NCI-H1092 (cell line): ENCODE measurements around the gene DNAI1.

Experiments used
- DNase-seq: peaks from one replicate; lab custom pipeline; 2025; lab: John Stamatoyannopoulos, UW

The DNAI1 gene

DNA sequence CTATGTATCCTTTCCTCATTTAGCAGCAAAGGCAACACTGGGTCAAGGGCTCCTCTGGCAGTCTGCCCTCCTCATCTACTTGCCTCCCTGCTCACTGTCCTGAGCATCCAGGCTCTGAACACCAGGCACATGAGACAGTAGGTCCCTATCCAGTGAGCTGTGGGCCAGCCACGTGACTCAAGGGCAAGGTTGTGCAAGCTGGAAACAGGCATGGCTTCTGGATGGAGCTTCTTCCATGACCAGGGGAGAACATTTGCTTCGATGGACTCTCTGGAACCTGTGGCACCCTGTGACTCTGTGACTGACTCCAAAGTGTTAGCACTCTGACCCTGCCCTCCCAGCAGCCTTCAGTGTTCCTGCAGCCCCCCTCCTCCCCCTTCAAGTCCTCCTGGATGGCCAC, 33.0 kb downstream of the DNAI1 start:
- DNase-seq = no peak

DNA sequence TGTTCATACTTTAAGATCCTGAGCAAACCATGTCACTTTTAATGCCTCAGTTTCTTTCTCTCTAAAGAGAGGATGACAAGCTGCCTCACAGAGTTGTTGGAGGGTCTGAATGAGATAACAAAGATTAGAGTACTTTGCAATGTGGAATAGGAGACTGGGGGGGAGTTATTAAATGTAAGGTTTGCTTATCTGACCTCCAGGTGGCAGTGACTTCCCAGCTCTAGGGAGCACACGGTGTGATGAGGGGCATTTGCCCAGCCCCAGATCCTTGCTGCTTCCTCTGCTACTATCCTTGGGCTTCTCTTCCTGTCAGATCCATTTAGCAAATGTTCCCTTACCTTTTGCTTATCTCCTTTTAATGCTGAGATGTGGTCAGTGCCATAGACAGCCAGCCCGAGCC, 33.4 kb downstream of the DNAI1 start:
- no peak for DNase-seq

DNA sequence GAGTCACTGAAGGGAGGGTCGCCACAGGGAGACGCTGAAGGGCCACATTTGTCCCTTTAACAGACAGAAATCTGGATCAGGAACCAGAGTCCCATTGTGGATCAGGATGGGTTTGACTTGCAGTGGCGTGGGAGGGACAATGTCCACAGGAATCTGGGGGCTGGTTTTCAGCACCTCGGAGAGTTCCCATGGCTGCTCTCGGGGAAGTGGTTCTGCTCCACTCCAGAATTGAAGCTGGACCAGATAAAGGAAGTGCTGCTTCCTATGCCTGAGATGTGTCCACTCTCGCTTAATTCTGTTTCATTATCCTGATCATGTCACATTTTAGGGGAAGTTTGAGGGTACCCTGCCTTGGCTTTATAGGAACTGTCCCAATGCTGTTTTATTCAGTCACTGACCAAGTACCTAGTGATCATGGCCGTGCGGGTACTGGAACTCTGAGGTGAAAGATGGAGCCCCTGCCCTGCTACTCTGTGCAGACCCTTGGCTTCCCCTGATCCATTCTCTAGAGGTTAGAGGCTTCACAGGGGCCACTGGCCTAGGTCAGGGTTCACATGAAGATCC, 35.4 kb downstream of the DNAI1 start:
- no peak for DNase-seq

DNA sequence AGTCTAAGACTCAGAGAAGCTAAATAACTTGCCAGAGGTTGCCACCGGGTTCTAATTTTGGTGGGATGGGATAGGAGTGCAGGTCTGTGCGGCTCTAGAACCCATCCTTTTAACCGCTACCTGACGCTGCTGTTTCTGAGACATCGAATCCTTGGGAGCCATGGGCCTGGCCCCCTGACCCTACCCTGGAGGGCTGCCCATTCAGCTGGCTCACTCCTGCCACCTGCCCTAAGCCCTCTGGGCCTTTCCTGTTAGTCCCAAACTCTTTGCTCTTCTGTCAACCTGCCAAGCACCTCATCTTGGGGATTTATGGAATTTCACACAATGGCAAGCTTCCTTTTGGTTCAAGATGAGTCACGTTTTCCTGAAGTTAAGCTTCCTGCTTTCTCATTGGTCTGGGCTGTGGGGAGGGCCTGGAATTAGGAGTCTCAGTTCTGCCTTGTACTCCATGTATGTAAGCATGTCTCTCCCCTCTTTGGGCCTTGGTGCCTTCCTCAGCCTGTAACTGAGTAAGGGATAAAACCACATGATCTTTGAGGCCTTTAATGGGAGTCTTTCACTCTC, 37.6 kb downstream of the DNAI1 start:
- no peak for DNase-seq

DNA sequence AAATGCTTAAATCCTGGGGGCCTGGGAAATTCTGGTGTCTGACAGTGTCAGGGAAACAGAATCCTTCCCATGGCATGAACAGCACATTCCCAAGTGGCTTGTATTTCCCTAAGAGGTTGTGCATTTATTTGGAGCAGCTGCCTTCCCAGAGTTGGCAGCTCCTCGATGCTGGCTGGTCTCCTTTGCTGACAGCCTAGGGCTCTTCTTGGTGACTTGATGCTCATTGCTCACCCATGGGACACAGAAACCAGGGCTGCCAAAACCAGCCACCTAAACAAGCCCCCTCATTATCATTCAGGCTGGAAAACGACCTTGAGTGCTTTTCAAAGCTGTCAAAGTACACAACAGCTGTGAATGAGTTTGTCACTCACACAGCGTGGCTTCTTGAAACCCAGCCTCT, 39.9 kb downstream of the DNAI1 start:
- DNase-seq = peak; percentile 50

DNA sequence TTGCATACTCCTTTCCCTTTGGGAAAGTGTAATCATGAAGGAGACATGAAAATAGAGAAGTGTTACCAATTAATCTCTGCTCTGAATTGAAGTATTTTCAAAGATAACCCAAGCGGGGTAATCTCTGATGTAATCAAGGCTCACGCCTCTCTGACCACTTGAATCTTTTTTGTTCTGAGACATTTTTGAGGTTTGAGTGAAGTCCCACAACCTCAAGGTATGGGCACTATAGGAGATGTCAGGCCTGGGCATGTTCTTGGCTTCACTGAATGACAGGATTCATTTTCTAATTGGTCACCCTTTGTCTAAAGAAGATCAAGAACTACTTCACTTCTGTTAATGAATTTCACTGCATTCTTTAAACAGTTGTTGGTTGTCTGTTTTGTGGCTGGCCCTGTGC, 40.5 kb downstream of the DNAI1 start:
- DNase-seq = no peak

DNA sequence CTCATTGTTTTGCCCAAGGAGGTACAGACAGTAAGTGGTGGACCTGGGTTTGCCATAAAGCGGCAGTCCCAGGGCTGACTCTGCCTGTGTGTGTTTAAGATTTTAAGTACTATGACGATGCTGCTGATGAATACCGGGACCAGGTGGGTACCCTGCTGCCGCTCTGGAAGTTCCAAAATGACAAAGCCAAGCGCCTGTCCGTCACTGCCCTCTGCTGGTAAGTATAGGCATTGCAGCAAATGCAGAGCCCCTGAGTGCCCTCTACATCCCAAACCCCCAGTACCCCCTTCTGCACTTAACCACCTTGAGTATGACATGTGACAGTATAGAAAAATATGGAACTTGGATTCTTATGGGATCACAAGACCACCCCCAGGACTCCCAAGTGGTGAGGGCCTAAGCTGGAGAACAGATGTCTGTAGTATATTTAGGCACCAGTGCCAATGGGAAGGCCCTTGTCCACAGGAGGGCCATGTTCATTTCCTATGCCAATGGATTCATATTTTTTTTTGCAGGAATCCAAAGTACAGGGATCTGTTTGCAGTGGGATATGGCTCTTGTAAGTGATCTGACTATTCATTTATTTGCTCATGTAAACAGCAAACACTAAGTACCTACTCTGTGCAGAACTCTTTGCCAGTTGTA, 42.1 kb downstream of the DNAI1 start:
- peak; percentile 64 for DNase-seq

DNA sequence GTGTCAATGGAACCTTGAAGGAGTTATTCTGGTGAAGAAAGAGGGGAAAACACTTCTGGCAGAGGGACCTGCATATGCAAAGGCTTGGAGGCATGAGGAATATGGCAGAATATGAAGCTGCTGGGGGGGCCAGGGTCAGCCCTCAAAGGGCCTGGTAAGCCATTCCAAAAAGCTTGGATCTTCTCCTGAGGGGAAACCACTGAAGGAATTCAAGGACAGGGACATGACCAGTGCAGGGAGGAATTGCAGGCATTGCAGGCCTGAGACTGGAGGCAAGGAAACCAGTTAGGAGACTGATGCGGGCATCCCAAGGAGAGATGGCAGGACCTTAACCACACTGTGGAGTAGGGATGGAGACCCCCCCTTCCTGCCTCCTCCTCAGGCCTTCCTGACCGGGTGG, 42.8 kb downstream of the DNAI1 start:
- DNase-seq = no peak

DNA sequence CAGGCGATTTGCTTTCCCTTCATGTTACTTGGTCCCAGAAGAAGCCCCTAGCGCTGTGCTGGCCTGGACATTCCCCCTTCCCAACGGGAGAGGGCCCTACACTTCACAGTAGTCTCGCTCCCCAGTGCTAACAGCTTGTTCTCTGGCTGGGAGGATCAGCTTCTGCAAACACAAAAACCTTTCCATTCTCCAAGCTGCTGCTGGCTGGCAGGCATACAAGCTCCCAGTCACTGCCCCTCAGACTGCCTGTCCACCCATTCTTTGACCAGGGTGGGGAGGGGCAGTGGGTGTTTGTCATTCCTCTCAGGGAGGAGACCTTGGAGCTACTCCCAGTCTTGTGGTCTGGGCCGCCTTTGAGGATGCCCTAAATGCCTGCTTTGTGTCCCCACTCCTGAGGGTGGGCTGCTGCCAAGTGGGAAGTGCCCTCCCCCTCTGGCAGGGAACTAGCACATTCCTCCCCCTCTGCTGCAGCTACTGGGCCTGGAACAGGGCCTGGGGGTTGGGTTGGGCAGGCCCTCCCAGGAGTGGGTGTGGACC, 43.4 kb downstream of the DNAI1 start:
- peak; percentile 96 for DNase-seq

DNA sequence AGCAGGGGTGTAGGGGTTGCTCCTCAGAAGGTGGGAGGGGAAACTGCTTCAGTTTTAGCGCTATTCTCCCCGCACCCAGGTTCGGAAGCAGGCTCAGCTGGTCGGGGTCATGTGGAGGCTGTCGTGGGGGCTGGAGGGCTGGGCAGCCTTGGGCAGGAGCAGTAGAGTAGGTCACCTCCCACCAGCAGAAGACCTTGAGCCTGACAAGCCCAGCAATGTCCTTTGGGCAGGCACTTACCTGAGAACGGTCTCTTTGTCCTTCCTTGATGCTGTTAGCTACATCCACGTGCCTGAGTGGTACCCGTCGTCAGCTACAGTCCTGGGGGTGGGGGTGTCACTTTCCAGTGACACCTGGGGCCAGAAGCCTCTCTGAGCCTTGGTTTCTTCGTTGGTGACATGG, 43.9 kb downstream of the DNAI1 start:
- DNase-seq = no peak

DNA sequence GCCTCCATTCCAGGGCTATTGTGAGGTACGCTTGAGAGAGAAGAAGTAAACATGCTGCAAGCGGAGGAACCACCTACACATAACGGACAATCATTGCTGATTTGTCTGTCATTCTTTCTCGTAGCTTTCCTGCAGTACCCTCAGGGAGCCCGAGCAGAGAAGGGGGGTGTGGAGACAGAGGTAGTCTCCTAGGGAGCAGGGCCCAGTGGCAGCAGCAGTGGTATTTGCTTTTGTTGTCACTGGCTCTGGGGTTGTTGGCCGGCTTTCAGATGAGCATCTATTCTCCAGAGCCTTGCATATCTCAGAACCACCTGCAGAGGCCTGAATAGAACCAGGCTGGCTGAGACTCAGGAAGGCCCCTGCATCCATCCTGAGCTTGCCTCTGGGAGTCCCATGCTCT, 44.3 kb downstream of the DNAI1 start:
- peak; percentile 61 for DNase-seq

DNA sequence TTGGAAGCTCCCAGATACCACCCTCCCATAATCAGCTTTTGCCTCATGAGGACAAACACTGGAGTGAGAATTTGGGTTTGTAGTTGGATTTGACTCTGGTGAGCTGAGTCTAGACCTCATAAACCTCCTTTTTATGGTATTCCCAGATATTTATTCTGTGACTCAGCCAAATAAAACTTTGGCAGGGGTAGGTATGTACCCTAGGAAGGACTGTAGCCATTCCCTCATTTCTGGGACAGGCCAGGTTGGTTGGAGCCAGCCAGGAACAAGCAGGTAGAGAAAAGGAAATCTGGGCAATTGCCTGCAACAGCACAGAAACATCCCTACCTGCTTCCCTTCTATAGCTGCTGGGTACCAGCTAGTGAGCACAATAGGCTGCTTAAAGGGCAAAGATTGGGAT, 44.8 kb downstream of the DNAI1 start:
- no peak for DNase-seq

DNA sequence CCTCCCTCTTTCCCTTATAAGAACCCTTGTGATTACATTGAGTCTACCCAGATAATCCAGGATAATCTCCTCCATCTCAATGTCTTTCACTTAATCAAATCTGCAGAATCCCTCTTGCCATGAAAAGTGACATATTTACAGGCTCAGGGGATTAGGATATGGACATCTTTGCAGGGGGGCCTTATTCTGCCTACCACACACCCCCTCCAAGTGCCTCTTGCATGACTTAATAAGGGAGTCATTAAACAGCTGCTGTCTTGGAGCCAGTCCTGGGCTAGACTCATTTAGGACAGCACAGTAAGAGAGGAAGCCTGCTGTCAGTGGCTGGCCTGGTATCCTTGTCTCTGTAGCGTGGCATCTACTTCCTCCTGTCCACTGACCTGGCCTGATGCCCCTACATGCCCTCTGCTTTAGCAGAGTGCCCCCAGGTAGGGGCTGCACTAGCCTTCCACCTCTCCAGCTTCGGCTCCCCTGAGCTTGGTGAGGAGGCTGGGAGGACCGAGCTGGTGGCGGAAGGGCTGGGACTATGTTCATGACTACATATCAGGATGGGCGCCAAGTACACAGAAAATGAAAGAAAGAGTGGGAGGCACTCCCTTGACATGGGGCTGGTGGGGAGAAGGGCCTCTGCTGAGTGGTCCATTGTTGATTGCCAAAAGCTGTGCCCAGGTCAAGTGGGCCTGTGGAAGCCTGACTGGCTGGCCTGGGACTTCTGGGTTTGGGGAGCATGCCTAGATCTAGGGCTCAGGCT, 46.9 kb downstream of the DNAI1 start:
- no peak for DNase-seq

DNA sequence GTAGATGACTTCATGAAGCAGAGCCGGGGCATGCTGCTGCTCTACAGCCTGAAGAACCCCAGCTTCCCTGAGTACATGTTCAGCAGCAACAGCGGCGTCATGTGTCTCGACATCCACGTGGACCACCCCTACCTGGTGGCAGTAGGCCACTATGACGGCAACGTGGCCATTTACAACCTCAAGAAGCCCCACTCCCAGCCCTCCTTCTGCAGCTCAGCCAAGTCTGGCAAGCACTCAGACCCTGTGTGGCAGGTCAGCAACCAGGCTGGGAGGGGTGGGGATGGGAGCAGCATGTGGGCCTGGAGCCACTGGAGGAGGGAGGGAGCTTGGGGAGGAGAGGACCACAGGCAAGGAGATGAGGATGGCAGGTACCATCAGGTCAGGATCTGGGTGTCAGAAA, 48.0 kb downstream of the DNAI1 start:
- no peak for DNase-seq

DNA sequence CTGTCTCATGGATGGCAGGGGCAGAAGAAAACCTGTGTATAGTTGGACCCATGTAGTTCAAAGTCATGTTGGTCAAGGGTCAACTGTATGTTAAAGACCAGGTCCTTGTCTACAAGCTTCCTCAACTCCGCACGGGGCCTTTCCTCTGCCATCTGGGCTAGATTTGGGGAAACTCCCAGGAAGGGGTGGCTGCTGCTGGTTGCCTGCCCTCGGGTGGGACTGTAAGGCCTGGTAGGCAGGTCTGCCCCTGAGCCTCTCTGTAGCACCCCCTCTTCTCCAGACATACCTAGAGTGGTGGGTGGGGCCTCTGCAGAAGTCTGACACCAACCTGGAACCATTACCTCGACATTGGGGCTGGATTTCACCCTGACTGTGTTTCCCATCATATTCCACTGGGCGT, 49.0 kb downstream of the DNAI1 start:
- DNase-seq = no peak

DNA sequence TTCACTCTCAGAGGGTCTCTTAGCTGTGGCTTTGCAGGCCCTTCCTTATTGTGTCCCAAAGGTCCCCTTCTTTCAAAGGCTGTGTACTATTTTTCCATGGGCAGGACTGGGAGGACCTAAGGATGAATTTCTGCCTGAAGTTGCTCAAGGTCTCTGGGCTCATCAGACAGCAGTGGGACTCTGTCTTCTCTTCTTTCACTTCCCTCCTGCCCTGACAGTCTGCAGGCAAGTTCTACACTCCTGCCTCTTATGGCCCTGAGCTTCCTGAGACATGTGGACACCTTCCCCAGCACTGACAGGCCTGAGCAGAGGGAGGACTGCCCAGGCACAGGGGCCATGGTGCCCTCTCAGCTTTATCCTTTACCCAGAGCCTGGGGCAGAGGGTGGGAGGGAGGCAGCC, 49.4 kb downstream of the DNAI1 start:
- no peak for DNase-seq

DNA sequence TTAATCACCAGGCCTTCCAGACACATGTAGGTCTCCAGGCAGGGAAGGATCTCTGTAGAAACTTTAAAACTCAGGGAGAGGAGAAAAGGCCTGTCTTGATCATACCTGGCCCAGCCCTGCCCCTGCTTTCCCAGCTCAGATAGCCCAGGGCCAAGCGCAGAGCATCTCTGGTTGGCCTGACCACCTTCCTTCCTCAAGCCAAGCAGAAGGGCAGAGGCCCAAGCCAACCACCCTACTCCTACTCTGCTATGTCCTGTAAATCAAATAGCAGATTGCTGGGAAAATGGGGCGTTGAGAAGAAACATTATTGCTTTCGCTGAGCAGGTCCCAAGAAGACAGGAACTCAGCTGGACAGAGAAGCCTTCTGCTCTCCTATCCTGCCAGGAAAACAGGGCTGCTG, 49.9 kb downstream of the DNAI1 start:
- DNase-seq = no peak

DNA sequence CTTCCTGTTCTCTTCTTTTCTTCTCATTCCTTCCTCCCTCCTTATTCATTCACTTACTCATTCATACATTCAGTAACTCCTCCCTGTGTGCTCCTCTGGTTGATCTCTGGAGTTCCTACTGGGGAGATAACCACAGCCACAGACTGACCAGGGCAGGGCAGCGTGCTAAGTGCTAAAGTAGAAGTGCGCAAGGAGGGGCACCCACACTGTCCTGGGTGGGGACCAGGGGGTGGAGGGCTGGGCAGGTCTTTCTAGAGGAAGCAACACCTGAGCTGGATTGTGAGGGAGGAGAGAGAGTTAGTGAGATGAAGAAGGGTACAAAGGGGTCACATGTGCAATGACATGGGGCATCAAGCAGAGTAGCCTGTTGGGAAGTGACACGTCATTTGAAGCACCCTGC, 50.3 kb downstream of the DNAI1 start:
- DNase-seq = no peak

DNA sequence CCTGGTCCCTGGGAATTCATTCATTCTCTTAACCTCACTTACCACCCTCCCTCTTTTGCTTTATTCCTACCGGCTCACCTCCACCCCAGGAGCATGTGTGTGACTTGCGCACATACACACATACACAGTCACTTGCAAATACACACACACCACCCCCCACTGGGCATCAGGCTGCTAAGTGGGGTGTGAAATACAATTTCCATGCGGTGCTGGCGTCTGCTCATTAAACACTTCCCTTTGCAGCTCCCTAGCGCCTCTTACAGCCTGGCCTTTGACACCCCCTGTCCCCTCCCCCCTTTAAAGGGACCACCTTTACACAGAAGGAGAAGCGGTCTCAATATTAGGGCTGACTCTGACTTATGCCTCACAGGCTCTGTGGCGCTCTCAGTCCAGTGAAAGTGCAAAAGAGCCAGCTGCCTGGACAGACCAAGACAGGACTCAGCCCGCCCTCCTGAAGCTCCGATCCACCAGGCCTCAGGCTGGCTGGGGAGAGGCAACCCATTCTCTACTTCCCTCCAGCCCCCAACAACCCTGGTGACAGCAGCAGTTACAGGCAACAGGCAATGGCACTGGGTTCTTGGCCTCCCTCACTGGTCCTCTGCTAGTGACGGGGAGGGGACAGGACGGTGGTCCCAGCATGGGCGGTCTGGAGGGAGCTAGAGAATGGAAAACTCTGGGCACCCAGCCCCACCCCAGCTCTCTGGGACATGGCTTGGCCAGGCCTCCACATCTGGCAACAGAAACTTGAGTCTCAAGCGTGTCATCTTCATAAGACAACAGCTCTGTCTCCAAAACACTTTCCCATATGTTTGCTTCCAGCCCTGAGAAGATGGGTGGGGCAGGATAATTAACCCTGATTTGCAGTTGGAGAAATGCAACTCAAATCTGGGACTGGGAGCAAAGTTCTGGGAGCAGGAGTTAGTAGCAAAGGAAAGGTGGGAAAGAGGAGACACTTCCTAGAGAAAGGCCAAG, 52.2 kb downstream of the DNAI1 start:
- DNase-seq = no peak

DNA sequence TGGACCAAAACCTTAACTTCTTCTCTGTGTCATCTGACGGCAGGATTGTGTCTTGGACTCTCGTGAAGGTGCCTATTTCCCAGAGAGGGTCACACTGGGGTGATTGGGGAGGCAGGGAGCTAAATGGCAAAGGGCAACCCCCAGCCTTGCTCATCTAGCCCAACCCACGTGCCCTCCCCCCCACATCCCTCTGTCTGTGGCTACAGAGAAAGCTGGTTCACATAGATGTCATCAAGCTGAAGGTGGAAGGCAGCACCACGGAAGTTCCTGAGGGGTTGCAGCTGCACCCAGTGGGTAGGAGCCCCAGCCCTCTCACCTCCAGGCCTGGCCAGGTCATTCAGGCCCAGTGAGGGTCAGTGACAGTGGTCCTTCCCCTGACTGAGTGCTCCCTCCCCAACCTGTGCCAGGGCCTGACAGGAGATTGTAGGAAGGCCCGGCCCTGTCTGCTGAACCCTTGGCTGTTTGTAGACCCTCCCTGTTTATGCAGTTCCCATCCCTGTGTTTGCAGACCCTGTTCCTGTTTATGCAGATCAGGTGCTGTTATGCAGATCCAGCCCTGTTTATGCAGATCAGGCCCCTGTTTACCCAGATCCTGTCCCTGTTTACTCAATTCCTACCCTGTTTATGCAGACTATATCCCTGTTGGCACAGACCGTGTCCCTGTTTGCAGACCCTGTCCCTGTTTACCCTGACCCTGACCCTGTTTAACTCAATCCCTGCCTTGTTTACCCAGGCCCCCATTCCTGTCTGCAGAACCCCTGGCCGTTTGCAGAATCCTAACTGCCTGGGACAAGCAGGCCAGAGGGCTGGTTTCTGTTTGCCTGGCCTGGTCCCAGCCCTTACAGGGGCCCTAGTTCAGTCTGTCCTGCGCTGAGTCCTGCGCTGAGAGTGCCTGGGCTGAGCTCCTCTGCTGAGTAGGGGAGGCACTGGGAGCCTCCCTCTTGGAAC, 53.8 kb downstream of the DNAI1 start:
- DNase-seq = no peak
